HG02840 (cell line): ENCODE measurements around the gene BTN1A1.

ENCODE experiments used
- ATAC-seq: cut with Tn5 transposase; IDR thresholded peaks from one replicate; pipeline ENCODE4 v1.9.1; 2021; ENCODE audit warnings: mild to moderate bottlenecking, moderate library complexity, moderate number of reproducible peaks; ENCODE audit not compliant: unreplicated experiment, low FRiP score

Gene BTN1A1

GRCh38 chr6:26474439-26474881, 25.6 kb upstream of the BTN1A1 start:
- ATAC-seq = no peak

- ATAC-seq = no peak
These were observed 24.0 kb upstream of the BTN1A1 start for GRCh38 chr6:26475823-26476729.

GRCh38 chr6:26476896-26477295, 23.2 kb upstream of the BTN1A1 start:
- no peak for ATAC-seq

GRCh38 chr6:26477426-26477825, 22.7 kb upstream of the BTN1A1 start:
- ATAC-seq = no peak

GRCh38 chr6:26478100-26478984, 21.8 kb upstream of the BTN1A1 start:
- ATAC-seq = no peak

- ATAC-seq = no peak
These were observed 21.2 kb upstream of the BTN1A1 start for GRCh38 chr6:26478985-26479278.

GRCh38 chr6:26482338-26482737, 17.8 kb upstream of the BTN1A1 start:
- no peak for ATAC-seq

GRCh38 chr6:26483727-26484126, 16.4 kb upstream of the BTN1A1 start:
- no peak for ATAC-seq

DNA sequence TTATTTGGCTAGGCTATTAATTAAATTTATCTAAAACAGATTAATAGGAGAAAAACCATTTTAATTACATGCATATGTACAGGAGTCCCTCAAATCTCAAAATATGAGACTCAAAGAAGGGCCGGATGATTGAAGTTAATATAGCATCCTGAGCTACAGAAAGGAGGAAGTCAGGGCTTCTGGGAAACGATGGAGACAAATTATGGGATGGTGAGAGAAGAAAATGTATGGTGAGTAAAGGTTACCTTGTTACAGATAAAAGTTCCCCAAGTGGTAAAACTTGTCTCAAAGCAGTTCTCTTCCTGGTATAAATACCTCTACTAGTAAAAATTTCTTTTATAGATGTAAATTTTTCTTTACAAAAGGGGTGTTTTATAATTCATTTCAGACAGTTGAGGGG, 15.9 kb upstream of the BTN1A1 start:
- no peak for ATAC-seq

- no peak for ATAC-seq
These were observed 14.9 kb upstream of the BTN1A1 start for GRCh38 chr6:26485112-26485780.

DNA sequence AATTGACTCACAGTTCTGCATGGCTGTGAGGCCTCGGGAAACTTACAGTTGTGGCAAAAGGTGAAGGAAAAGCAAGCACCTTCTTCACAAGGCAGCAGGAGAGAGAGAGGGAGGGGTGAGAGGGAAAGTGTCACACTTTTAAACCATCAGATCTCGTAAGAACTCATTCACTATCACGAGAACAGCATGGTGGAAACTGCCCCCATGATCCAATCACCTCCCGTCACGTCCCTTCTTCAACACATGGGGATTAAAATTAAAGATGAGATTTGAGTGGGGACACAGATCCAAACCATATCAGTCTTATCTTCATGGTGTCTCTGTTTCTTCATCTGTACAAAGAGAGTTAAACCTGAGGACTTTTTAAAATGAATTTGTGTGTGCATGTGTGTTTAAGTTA, 13.7 kb upstream of the BTN1A1 start:
- ATAC-seq = no peak

GRCh38 chr6:26487466-26487865, 12.6 kb upstream of the BTN1A1 start:
- ATAC-seq = no peak

DNA sequence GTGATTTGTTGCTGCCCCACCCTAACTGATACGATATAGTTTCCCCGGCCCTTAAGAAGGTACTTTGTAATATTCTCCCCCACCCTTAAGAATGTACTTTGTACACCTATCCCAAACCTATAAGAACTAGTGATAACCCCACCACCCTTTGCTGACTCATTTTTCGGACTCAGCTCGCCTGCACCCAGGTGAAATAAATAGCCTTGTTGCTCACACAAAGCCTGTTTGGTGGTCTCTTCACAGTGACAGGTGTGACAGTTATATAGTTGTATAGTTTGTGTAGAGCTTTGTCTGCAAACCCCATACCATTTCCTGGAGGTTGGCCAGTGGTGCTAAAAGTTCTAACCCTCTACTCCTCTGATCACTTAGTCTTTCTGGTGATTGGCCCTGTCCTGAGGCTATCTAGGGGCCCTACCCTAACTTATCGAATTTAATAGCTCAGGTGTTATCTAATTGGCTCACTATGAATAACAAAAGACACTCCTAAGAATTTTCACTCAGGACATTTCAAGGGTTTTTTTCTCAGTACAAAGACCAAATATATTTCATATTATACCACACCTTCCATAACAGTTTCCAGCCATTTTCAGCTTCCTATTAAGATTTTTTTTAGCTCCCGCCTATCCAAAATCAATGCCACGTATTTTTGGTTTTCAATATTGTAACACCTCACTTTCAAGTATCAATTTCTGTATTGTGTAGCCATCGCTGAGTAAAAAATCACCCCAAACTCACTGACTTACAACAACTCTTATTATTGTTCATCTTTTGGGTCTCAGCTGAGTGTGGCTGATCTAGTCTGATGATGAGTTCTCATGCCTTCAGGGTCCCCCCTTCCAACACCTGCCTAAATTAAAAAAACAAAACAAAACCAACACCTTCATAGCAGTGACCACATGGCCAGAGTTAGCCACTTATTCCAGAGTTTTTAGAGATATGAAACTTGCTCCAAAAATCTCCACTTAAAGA, 9.8 kb upstream of the BTN1A1 start:
- ATAC-seq = no peak

DNA sequence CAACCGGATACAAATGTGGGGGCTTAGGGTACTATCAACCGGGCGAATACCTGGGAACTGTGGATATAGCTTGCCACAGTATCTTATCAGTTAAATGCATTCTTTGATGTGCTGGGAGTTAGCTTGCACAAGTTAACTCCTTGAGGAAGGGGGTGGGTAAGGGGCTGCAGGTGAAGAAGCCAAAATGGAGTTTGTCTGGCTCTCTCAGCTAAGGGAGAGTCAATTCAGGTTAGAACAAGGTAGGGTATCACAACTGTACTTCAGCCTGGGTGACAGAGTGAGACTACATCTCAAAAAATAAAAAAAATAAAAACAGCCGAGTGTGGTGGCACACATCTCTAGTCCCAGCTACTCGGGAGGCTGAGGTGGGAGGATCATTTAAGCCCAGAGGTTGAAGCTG, 8.5 kb upstream of the BTN1A1 start:
- no peak for ATAC-seq

GRCh38 chr6:26493258-26493657, 6.8 kb upstream of the BTN1A1 start:
- no peak for ATAC-seq

DNA sequence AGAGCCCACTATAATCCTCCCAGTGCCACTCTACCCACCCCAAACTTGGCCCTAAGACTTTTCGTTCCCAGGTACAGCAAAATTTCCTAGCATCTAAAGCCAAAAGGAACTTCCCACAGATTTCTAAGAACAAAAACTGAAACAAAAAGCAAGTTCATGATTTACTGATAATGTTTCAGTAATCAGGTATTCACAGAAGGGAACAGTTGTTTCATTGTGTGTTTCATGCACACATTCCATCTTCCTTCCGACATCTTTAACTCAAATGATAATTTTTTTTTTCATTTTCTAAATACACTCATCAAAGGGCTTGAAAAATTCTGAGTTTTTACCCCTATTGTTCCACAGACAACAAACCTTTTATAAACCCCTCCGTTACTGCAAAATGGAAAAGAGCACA, 6.0 kb upstream of the BTN1A1 start:
- ATAC-seq = no peak

- ATAC-seq = no peak
These were observed 4.8 kb upstream of the BTN1A1 start for GRCh38 chr6:26495281-26495680.

GRCh38 chr6:26497610-26498009, 2.5 kb upstream of the BTN1A1 start:
- ATAC-seq = no peak

- ATAC-seq = no peak
These were observed 1.4 kb downstream of the BTN1A1 start for GRCh38 chr6:26501482-26501986.

DNA sequence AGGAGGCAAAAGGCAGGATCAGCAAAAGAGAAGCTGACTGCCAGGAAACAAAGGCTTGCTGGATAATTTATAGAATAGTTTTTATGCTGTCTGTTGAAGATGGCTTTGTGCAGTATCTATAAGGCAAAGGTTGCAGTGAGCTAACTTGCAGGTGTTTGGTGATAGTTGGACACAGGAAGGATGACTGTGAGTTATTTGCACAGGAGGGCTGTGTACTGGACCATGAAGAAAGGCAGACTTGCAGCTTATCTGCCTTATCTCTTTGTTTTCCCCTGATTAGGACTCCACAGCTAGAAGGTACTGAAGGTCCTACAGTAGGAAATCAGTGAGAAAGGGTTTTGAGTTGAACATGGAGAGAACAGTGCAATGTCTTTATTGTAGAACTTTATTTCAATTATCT, 2.1 kb downstream of the BTN1A1 start:
- ATAC-seq = no peak
